ENCODE measurements around the gene TACR2.

TACR2 gene

GRCh38 chr10:69372126-69372980, 44.4 kb downstream of the TACR2 start:
- DNase-seq (ENCODE audit: low read depth) = no peak

- no peak for DNase-seq (ENCODE audit: low read depth)
Measured at GRCh38 chr10:69367469-69367868, 49.2 kb downstream of the TACR2 start.

GRCh38 chr10:69366738-69367137, 50.0 kb downstream of the TACR2 start:
- no peak for DNase-seq (ENCODE audit: low read depth)

- no peak for DNase-seq (ENCODE audit: low read depth)
Measured at GRCh38 chr10:69364232-69364940, 52.3 kb downstream of the TACR2 start.

- DNase-seq (ENCODE audit: low read depth) = no peak
Measured at GRCh38 chr10:69363666-69364065, 53.1 kb downstream of the TACR2 start.

GRCh38 chr10:69362471-69362954, 54.2 kb downstream of the TACR2 start:
- no peak for DNase-seq (ENCODE audit: low read depth)

- DNase-seq (ENCODE audit: low read depth) = no peak
Measured at GRCh38 chr10:69361303-69361614, 55.5 kb downstream of the TACR2 start.

GRCh38 chr10:69360485-69361302, 56.0 kb downstream of the TACR2 start:
- no peak for DNase-seq (ENCODE audit: low read depth)

GRCh38 chr10:69359594-69359993, 57.1 kb downstream of the TACR2 start:
- no peak for DNase-seq (ENCODE audit: low read depth)

- no peak for DNase-seq (ENCODE audit: low read depth)
Measured at GRCh38 chr10:69359148-69359547, 57.6 kb downstream of the TACR2 start.

- no peak for DNase-seq (ENCODE audit: low read depth)
Measured at GRCh38 chr10:69358148-69358795, 58.4 kb downstream of the TACR2 start.

GRCh38 chr10:69356187-69356586, 60.5 kb downstream of the TACR2 start:
- no peak for DNase-seq (ENCODE audit: low read depth)

- DNase-seq (ENCODE audit: low read depth) = no peak
Measured at GRCh38 chr10:69353977-69354635, 62.6 kb downstream of the TACR2 start.
